Measurements from ENCODE around the gene KRT73.

Gene KRT73

GRCh38 chr12:52634266-52635056 is 16.1 kb upstream of the KRT73 start:
- Histone ChIP-seq H3K36me3 (ENCODE audit: control insufficient read depth, insufficient read depth, low read length) (no peaks in the 10 kb centered on the region), H3K9me3 (ENCODE audit: control insufficient read depth, low read length) (no peaks in the 10 kb centered on the region), H3K27ac (ENCODE audit: insufficient read depth, low read depth, low read length, poor library complexity, severe bottlenecking) (no peak overlapping the region), H3K27me3 (ENCODE audit: control insufficient read depth, insufficient read depth, low read length, poor library complexity, severe bottlenecking) (no peaks in the 10 kb centered on the region), H3K4me1 (ENCODE audit: control insufficient read depth, insufficient read depth, low read length) (no peaks in the 10 kb centered on the region), H3K4me3 (ENCODE audit: insufficient read depth, low read depth, low read length) (no peak overlapping the region)
- 79 to 81% methylated on average over 7 of the region's 7 CpGs for WGBS, 2 experiments

- Histone ChIP-seq H3K27me3 (ENCODE audit: control insufficient read depth, insufficient read depth, low read length, poor library complexity, severe bottlenecking) (no peaks in the 10 kb centered on the region), H3K27ac (ENCODE audit: insufficient read depth, low read depth, low read length, poor library complexity, severe bottlenecking) (no peak overlapping the region), H3K9me3 (ENCODE audit: control insufficient read depth, low read length) (no peaks in the 10 kb centered on the region), H3K36me3 (ENCODE audit: control insufficient read depth, insufficient read depth, low read length) (no peaks in the 10 kb centered on the region), H3K4me1 (ENCODE audit: control insufficient read depth, insufficient read depth, low read length) (no peaks in the 10 kb centered on the region), H3K4me3 (ENCODE audit: insufficient read depth, low read depth, low read length) (no peak overlapping the region)
- 86 to 89% methylated on average over 4 of the region's 4 CpGs for WGBS, 2 experiments
These were observed 15.0 kb upstream of the KRT73 start for GRCh38 chr12:52633383-52633782.

GRCh38 chr12:52632656-52633055 is 14.3 kb upstream of the KRT73 start:
- Histone ChIP-seq H3K27me3 (ENCODE audit: control insufficient read depth, insufficient read depth, low read length, poor library complexity, severe bottlenecking) (no peaks in the 10 kb centered on the region), H3K36me3 (ENCODE audit: control insufficient read depth, insufficient read depth, low read length) (no peaks in the 10 kb centered on the region), H3K9me3 (ENCODE audit: control insufficient read depth, low read length) (no peaks in the 10 kb centered on the region), H3K27ac (ENCODE audit: insufficient read depth, low read depth, low read length, poor library complexity, severe bottlenecking) (no peak overlapping the region), H3K4me3 (ENCODE audit: insufficient read depth, low read depth, low read length) (no peak overlapping the region), H3K4me1 (ENCODE audit: control insufficient read depth, insufficient read depth, low read length) (no peaks in the 10 kb centered on the region)
- 92 to 93% methylated on average over 4 of the region's 4 CpGs for WGBS, 2 experiments

- Histone ChIP-seq H3K36me3 (ENCODE audit: control insufficient read depth, insufficient read depth, low read length) (no peaks in the 10 kb centered on the region), H3K4me3 (ENCODE audit: insufficient read depth, low read depth, low read length) (no peak overlapping the region), H3K9me3 (ENCODE audit: control insufficient read depth, low read length) (no peaks in the 10 kb centered on the region), H3K27ac (ENCODE audit: insufficient read depth, low read depth, low read length, poor library complexity, severe bottlenecking) (no peak overlapping the region), H3K27me3 (ENCODE audit: control insufficient read depth, insufficient read depth, low read length, poor library complexity, severe bottlenecking) (no peaks in the 10 kb centered on the region), H3K4me1 (ENCODE audit: control insufficient read depth, insufficient read depth, low read length) (no peaks in the 10 kb centered on the region)
- 93% methylated on average over 6 of the region's 6 CpGs for WGBS, 2 experiments
These were observed 13.5 kb upstream of the KRT73 start for GRCh38 chr12:52631676-52632459.

- Histone ChIP-seq H3K4me1 (ENCODE audit: control insufficient read depth, insufficient read depth, low read length) (no peaks in the 10 kb centered on the region), H3K9me3 (ENCODE audit: control insufficient read depth, low read length) (no peaks in the 10 kb centered on the region), H3K27me3 (ENCODE audit: control insufficient read depth, insufficient read depth, low read length, poor library complexity, severe bottlenecking) (no peaks in the 10 kb centered on the region), H3K27ac (ENCODE audit: insufficient read depth, low read depth, low read length, poor library complexity, severe bottlenecking) (no peak overlapping the region), H3K36me3 (ENCODE audit: control insufficient read depth, insufficient read depth, low read length) (no peaks in the 10 kb centered on the region), H3K4me3 (ENCODE audit: insufficient read depth, low read depth, low read length) (no peak overlapping the region)
- WGBS, 2 experiments: 68 to 71% methylated on average over 4 of the region's 4 CpGs
These were observed 12.9 kb upstream of the KRT73 start for GRCh38 chr12:52631264-52631663.

GRCh38 chr12:52630599-52631200 is 12.3 kb upstream of the KRT73 start:
- H3K4me1 ChIP-seq (ENCODE audit: control insufficient read depth, insufficient read depth, low read length): no peaks in the 10 kb centered on the region
- no peak overlapping the region for H3K4me3 ChIP-seq (ENCODE audit: insufficient read depth, low read depth, low read length)
- no peak overlapping the region for H3K27ac ChIP-seq (ENCODE audit: insufficient read depth, low read depth, low read length, poor library complexity, severe bottlenecking)
- WGBS, 2 experiments: 82 to 87% methylated on average over 3 to 4 of the region's 4 CpGs
- H3K36me3 ChIP-seq (ENCODE audit: control insufficient read depth, insufficient read depth, low read length): no peaks in the 10 kb centered on the region
- H3K27me3 ChIP-seq (ENCODE audit: control insufficient read depth, insufficient read depth, low read length, poor library complexity, severe bottlenecking): no peaks in the 10 kb centered on the region
- no peaks in the 10 kb centered on the region for H3K9me3 ChIP-seq (ENCODE audit: control insufficient read depth, low read length)

GRCh38 chr12:52630008-52630500 is 11.7 kb upstream of the KRT73 start:
- no peak overlapping the region for H3K4me3 ChIP-seq (ENCODE audit: insufficient read depth, low read depth, low read length)
- 84 to 85% methylated on average over 7 of the region's 7 CpGs for WGBS, 2 experiments

GRCh38 chr12:52629281-52630007 is 11.1 kb upstream of the KRT73 start:
- no peaks in the 10 kb centered on the region for H3K4me1 ChIP-seq (ENCODE audit: control insufficient read depth, insufficient read depth, low read length)
- H3K27ac ChIP-seq (ENCODE audit: insufficient read depth, low read depth, low read length, poor library complexity, severe bottlenecking): no peak overlapping the region
- no peaks in the 10 kb centered on the region for H3K27me3 ChIP-seq (ENCODE audit: control insufficient read depth, insufficient read depth, low read length, poor library complexity, severe bottlenecking)
- no peaks in the 10 kb centered on the region for H3K36me3 ChIP-seq (ENCODE audit: control insufficient read depth, insufficient read depth, low read length)
- H3K4me3 ChIP-seq (ENCODE audit: insufficient read depth, low read depth, low read length): no peak overlapping the region
- WGBS, 2 experiments: 90 to 92% methylated on average over 12 of the region's 12 CpGs
- H3K9me3 ChIP-seq (ENCODE audit: control insufficient read depth, low read length): no peaks in the 10 kb centered on the region

More at GRCh38 chr12:52630008-52630500, 11.7 kb upstream of the KRT73 start:
- H3K4me1 ChIP-seq (ENCODE audit: control insufficient read depth, insufficient read depth, low read length): no peaks in the 10 kb centered on the region
- H3K27me3 ChIP-seq (ENCODE audit: control insufficient read depth, insufficient read depth, low read length, poor library complexity, severe bottlenecking): no peaks in the 10 kb centered on the region
- no peak overlapping the region for H3K27ac ChIP-seq (ENCODE audit: insufficient read depth, low read depth, low read length, poor library complexity, severe bottlenecking)
- H3K9me3 ChIP-seq (ENCODE audit: control insufficient read depth, low read length): no peaks in the 10 kb centered on the region
- H3K36me3 ChIP-seq (ENCODE audit: control insufficient read depth, insufficient read depth, low read length): no peaks in the 10 kb centered on the region

- Histone ChIP-seq H3K4me1 (ENCODE audit: control insufficient read depth, insufficient read depth, low read length) (no peaks in the 10 kb centered on the region), H3K27me3 (ENCODE audit: control insufficient read depth, insufficient read depth, low read length, poor library complexity, severe bottlenecking) (no peaks in the 10 kb centered on the region), H3K9me3 (ENCODE audit: control insufficient read depth, low read length) (no peaks in the 10 kb centered on the region), H3K36me3 (ENCODE audit: control insufficient read depth, insufficient read depth, low read length) (no peaks in the 10 kb centered on the region), H3K4me3 (ENCODE audit: insufficient read depth, low read depth, low read length) (no peak overlapping the region), H3K27ac (ENCODE audit: insufficient read depth, low read depth, low read length, poor library complexity, severe bottlenecking) (no peak overlapping the region)
- 85 to 88% methylated on average over 2 of the region's 2 CpGs for WGBS, 2 experiments
These were observed 10.5 kb upstream of the KRT73 start for GRCh38 chr12:52628841-52629240.

Data from ectodermal cell (in vitro differentiated cells).